ENCODE results near the gene DTX1. TPM values are rescaled to one million over a fixed set of nuclear protein-coding genes. Genes with fewer than 3 reads are reported as not detected.

DTX1 gene
- total and polyA plus RNA-seq, 4 donors = 2.1 to 33.2 (median 10.0) TPM

GRCh38 chr12:113048716-113049127 lies 7.8 kb upstream of the DTX1 start (continued):
- no peak for TF ChIP-seq HNF4A (conservative IDR thresholded peaks at IDR 0.05)
- TF ChIP-seq EGR1 (IDR thresholded peaks at IDR 0.05; ENCODE audit: low read depth in 2 of 2) = no peak

GRCh38 chr12:113049976-113050742 lies 6.4 kb upstream of the DTX1 start:
- Histone ChIP-seq H3K4me1 (ENCODE audit: control insufficient read depth in 4 of 4, insufficient read depth in 4 of 4, low read length in 3 of 4) (peaks cover 0 to 5% (median 3%) of the 10 kb centered on the region in 4 donors), H3K9ac (ENCODE audit: low read depth in 1 of 2, low read length in 2 of 2) (no peak overlapping the region), H3K36me3 (ENCODE audit: control insufficient read depth in 4 of 4, insufficient read depth in 3 of 4, low read depth in 1 of 4, low read length in 3 of 4) (no peaks in the 10 kb centered on the region), H3K4me3 (ENCODE audit: low read depth in 1 of 3, low read length in 3 of 3) (no peak overlapping the region), H3K9me3 (ENCODE audit: control insufficient read depth in 4 of 4, low read length in 3 of 4) (no peaks in the 10 kb centered on the region), H3K27me3 (ENCODE audit: control insufficient read depth in 4 of 4, insufficient read depth in 4 of 4, low read length in 3 of 4) (no peaks in the 10 kb centered on the region), H3K27ac (ENCODE audit: low read depth in 1 of 2, low read length in 2 of 2) (no peak overlapping the region)
- WGBS = 76% methylated on average over 11 of the region's 11 CpGs
- TF ChIP-seq NR2F2 (IDR thresholded peaks at IDR 0.05) (no peak), ATF3 (IDR thresholded peaks at IDR 0.05) (no peak), RAD21 (IDR thresholded peaks at IDR 0.05) (peak in 1 of 2 donors; percentile 50), HNF4G (IDR thresholded peaks at IDR 0.05) (no peak), RXRA (IDR thresholded peaks at IDR 0.05) (no peak), ZBTB33 (IDR thresholded peaks at IDR 0.05) (no peak), CTCF (IDR thresholded peaks at IDR 0.05; ENCODE audit: low read depth, low read length, missing input control) (peak; percentile 15), EGR1 (IDR thresholded peaks at IDR 0.05; ENCODE audit: low read depth in 2 of 2) (no peak)
- DNase-seq (ENCODE audit: low spot score) = no peak

- no peak for DNase-seq (ENCODE audit: low spot score)
- Histone ChIP-seq H3K27me3 (ENCODE audit: control insufficient read depth in 4 of 4, insufficient read depth in 4 of 4, low read length in 3 of 4) (no peaks in the 10 kb centered on the region), H3K36me3 (ENCODE audit: control insufficient read depth in 4 of 4, insufficient read depth in 3 of 4, low read depth in 1 of 4, low read length in 3 of 4) (no peaks in the 10 kb centered on the region), H3K27ac (ENCODE audit: low read depth in 1 of 2, low read length in 2 of 2) (no peak overlapping the region), H3K9ac (ENCODE audit: low read depth in 1 of 2, low read length in 2 of 2) (no peak overlapping the region), H3K4me1 (ENCODE audit: control insufficient read depth in 4 of 4, insufficient read depth in 4 of 4, low read length in 3 of 4) (peaks cover 2 to 9% (median 6%) of the 10 kb centered on the region in 4 donors), H3K4me3 (ENCODE audit: low read depth in 1 of 3, low read length in 3 of 3) (no peak overlapping the region), H3K9me3 (ENCODE audit: control insufficient read depth in 4 of 4, low read length in 3 of 4) (no peaks in the 10 kb centered on the region)
- 92% methylated on average over 7 of the region's 7 CpGs for WGBS
- no peak for TF ChIP-seq FOXA2 (IDR thresholded peaks at IDR 0.05)
- no peak for TF ChIP-seq RAD21 (IDR thresholded peaks at IDR 0.05)
- TF ChIP-seq TAF1 (conservative IDR thresholded peaks at IDR 0.05) = no peak
- no peak for TF ChIP-seq HNF4A (conservative IDR thresholded peaks at IDR 0.05)
- TF ChIP-seq CTCF (IDR thresholded peaks at IDR 0.05; ENCODE audit: low read depth, low read length, missing input control) = no peak
- TF ChIP-seq HNF4G (IDR thresholded peaks at IDR 0.05) = no peak
- no peak for TF ChIP-seq JUND (IDR thresholded peaks at IDR 0.05)
- TF ChIP-seq MAX (IDR thresholded peaks at IDR 0.05) = no peak
- no peak for TF ChIP-seq YY1 (IDR thresholded peaks at IDR 0.05)
- no peak for TF ChIP-seq REST (IDR thresholded peaks at IDR 0.05)
- TF ChIP-seq ATF3 (IDR thresholded peaks at IDR 0.05) = no peak
- no peak for TF ChIP-seq RXRA (IDR thresholded peaks at IDR 0.05)
- no peak for TF ChIP-seq GABPA (IDR thresholded peaks at IDR 0.05 in 1 of 2, conservative IDR thresholded peaks at IDR 0.05 in 1 of 2)
- TF ChIP-seq SP1 (IDR thresholded peaks at IDR 0.05) = no peak
- TF ChIP-seq EGR1 (IDR thresholded peaks at IDR 0.05; ENCODE audit: low read depth in 2 of 2) = no peak
- TF ChIP-seq FOXA1 (IDR thresholded peaks at IDR 0.05) = no peak
Observed at GRCh38 chr12:113050795-113051194, 5.7 kb upstream of the DTX1 start.

All from liver (tissue), 9 donors.